GM12873 (cell line): ENCODE measurements around the gene DACH2.

Source experiments
- TF ChIP-seq, protein P1 (sequence below): IDR thresholded peaks from 2 replicates; pipeline ENCODE4 v1.5.1; 2012; ENCODE audit warnings: low read depth, mild to moderate bottlenecking, moderate library complexity, low read length, control low read depth; ENCODE audit not compliant: insufficient read depth; ENCODE audit errors: missing control alignments

Gene DACH2

DNA sequence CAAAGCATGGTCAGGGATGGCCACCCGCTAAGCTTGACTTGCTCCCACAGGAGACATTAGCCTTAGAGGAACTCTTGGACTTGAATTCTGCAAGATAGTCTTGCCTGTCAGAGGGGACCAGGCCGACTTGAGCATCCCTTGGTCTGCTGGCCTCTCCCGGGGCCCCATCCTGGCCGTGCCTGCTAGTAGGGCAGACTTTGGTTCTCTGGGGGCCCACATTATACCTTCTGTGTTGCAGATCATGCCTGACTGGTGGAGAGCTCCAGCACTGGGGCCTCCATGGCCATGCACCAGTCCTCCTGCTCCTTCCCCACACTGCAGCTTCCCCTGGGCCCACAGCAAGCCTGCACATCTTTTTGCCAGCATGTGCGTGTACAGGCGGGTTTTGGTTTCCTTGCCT lies 46.5 kb downstream of the DACH2 start:
- TF ChIP-seq, protein P1, sequence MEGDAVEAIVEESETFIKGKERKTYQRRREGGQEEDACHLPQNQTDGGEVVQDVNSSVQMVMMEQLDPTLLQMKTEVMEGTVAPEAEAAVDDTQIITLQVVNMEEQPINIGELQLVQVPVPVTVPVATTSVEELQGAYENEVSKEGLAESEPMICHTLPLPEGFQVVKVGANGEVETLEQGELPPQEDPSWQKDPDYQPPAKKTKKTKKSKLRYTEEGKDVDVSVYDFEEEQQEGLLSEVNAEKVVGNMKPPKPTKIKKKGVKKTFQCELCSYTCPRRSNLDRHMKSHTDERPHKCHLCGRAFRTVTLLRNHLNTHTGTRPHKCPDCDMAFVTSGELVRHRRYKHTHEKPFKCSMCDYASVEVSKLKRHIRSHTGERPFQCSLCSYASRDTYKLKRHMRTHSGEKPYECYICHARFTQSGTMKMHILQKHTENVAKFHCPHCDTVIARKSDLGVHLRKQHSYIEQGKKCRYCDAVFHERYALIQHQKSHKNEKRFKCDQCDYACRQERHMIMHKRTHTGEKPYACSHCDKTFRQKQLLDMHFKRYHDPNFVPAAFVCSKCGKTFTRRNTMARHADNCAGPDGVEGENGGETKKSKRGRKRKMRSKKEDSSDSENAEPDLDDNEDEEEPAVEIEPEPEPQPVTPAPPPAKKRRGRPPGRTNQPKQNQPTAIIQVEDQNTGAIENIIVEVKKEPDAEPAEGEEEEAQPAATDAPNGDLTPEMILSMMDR, result no peak

DNA sequence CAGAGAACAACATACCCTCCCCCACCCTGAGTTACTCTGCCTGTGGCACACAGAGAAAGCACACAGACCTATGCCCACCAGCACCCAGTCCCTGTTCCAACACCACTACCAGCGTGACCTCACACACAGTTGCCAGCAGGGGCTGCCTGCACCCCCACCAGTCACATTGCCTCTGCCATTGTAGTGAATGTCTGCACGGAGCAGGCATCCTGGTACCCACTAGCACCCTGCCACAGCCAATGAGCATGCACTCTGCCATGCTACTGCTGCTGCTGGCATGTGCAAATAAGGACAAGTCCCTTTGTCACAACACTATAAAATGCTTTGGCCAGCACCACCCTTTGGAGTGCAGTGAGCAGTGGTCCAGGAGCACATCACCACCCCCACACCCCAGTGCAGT lies 47.1 kb downstream of the DACH2 start:
- TF ChIP-seq, protein P1, result no peak

DNA sequence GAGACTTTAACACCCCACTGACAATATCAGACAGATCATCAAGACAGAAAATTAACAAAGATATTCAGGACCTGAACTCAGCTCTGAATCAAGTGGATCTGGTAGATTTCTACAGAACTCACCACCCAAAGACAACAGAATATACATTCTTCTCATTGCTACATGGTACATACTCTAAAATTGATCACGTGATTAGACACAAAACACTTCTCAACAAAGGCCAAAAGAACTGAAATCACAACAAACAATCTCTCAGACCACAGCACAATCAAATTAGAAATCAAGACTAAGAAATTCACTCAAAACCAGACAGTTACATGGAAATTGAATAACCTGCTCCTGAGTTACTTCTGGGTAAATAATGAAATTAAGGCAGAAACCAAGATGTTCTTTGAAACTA lies 49.6 kb downstream of the DACH2 start:
- TF ChIP-seq, protein P1, result no peak

DNA sequence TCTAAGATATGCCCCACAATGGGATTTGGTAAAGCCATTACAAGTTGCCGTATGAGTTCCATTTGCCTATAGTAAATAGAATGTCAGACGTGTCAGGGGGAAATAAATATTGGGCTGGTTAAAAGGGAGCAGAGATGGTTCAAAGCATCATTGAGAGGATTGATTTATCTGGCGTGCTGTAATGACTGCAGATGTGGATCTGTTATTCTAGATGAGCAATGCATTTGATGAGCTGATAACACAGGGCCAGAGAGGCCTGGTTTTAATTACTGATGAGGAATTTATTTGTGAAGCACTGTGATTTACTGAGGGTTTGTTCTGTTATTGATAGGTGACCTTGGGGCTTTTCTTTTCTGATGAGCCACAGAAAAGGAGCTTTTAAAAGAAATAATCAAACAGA lies 62.5 kb downstream of the DACH2 start:
- TF ChIP-seq, protein P1, result no peak

DNA sequence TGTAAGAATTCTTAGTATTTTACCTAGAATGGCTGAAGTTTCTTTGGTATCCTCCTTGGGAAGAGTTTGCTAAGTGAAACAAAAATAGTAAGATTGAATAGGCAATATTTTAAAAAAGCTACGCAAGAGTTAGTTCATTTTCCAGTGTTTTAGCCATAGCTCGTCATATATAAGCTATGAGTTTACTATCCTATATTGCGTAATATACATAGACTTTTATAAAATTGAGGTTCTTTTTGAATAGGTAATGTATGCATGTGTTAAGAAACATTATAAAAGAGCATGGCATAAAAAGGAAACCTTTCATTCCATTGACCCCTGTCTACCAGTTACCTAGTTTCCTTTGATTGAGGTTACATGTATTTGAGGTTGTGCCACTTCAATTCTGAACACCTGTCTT lies 67.0 kb downstream of the DACH2 start:
- TF ChIP-seq, protein P1, result no peak

DNA sequence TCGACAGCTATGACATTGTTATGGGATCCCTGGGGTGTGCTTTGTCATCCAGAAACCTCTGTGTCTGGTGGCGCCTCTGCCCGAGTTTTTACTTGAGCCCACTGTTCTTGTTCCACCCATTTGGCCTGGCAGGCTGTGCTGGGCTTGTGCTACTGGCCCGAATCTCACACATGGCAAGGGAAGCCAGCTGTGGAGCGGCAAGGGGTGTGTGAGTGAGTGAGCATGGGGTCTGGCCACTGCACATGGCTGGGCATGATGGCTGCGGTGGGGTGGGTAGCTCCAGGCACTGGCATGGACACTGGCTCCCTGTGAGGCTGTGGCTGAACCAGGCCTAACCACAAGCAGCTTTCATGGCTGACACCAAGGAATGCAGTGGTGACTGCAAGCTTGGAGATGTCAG lies 89.2 kb downstream of the DACH2 start:
- TF ChIP-seq, protein P1, result no peak

DNA sequence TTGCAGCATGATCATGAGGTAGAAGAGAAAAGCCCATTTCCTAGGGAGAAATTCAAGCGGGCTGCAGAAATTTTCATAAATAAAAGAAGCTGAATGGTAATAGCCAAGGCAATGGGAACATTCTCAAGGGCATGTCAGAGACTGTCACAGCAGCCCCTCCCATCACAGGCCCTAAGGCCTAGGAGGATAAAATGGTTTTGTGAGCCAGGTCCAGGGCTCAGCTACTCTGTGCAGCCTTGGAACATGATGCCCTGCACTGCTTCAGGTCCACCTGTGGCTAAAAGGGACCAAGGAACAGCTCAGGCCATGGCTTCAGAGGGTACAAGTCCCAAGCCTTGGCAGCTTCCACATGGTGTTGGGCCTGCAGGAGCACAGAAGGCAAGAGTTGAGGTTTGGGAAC lies 93.3 kb downstream of the DACH2 start:
- TF ChIP-seq, protein P1, result no peak
